K562 (cell line): Measurements from ENCODE around the gene SRP54. TPM values are rescaled to one million over a fixed set of nuclear protein-coding genes. Genes with fewer than 3 reads are reported as not detected.

Experiments
- ARHGAP35 ChIP-seq: fragments of 450-650 bp; IDR thresholded peaks from 2 replicates; pipeline ENCODE4 v1.6.1; 2018; ENCODE audit not compliant: partially characterized antibody
- BRF2 ChIP-seq: IDR thresholded peaks from 3 replicates; pipeline ENCODE4 v1.6.1; 2011; ENCODE audit warnings: borderline replicate concordance, mild to moderate bottlenecking; ENCODE audit not compliant: insufficient read length, insufficient read depth
- CTCF ChIP-seq, 3 experiments: IDR thresholded peaks in 2 of 3; conservative IDR thresholded peaks in 1 of 3; 2 replicates each; pipeline ENCODE4 v1.5.1; 2011 to 2012; ENCODE audit warnings: low read length in 3 of 3, mild to moderate bottlenecking in 3 of 3, control low read depth in 2 of 3, improper control_type of control experiment in 1 of 3, inconsistent platforms in 1 of 3, low read depth in 1 of 3, mixed read lengths in 1 of 3, moderate library complexity in 1 of 3; ENCODE audit not compliant: insufficient read depth in 2 of 3
- E4F1 ChIP-seq: fragments of 250-450 bp; sonication (Bioruptor Pico); IDR thresholded peaks from 2 replicates; pipeline ENCODE4 v1.5.0; 2021; ENCODE audit warnings: mild to moderate bottlenecking, borderline replicate concordance
- FOXK1 ChIP-seq: sonication (generic); formaldehyde crosslinking; IDR thresholded peaks from 2 replicates; pipeline ENCODE4 v1.8.0; 2022; ENCODE audit warnings: missing genetic modification reagents, mild to moderate bottlenecking, borderline replicate concordance
- GTF2A2 ChIP-seq: IDR thresholded peaks from 2 replicates; pipeline ENCODE4 v1.6.1; 2016; ENCODE audit warnings: mild to moderate bottlenecking, missing genetic modification characterization, missing compliant biosample characterization
- HMGN3 ChIP-seq: IDR thresholded peaks from 2 replicates; pipeline ENCODE4 v1.6.1; 2011; ENCODE audit warnings: borderline replicate concordance, low read depth, mild to moderate bottlenecking, mixed read lengths, low read length; ENCODE audit not compliant: insufficient read length; ENCODE audit errors: extremely low read depth
- HMGXB4 ChIP-seq: sonication (generic); formaldehyde crosslinking; IDR thresholded peaks from 2 replicates; pipeline ENCODE4 v1.8.1; 2023; ENCODE audit warnings: mild to moderate bottlenecking, missing genetic modification reagents
- SAFB2 ChIP-seq: fragments of 200-400 bp; formaldehyde crosslinking; IDR thresholded peaks from 2 replicates; pipeline ENCODE4 v1.6.1; 2018; ENCODE audit warnings: borderline replicate concordance, low read length, low read depth, moderate library complexity; ENCODE audit not compliant: severe bottlenecking
- ZBED1 ChIP-seq: IDR thresholded peaks from 2 replicates; pipeline ENCODE4 v1.6.1; 2014
- ZMIZ1 ChIP-seq, 2 experiments: fragments of 150-350 bp in 1 of 2; IDR thresholded peaks; 2 replicates each; pipeline ENCODE4 v1.6.1; 2012 to 2016; ENCODE audit warnings: low read depth in 2 of 2, low read length in 2 of 2, mild to moderate bottlenecking in 1 of 2, moderate library complexity in 1 of 2
- polyA plus RNA-seq, 8 experiments: library from polyadenylated mRNA; depleted of rRNA in 4 of 8; stranded (reverse) in 5 of 8; unstranded in 3 of 8; fragments of >200 nt; fragmentation: Nextera tagmentation in 2 of 8; fragmentation: Illumina TruSeq in 1 of 8; extraction: Ambion mirVana in 2 of 8; extraction: Trizol in 1 of 8; gene quantifications; 2 replicates each; pipeline versions ENCODE4 v1.2.1 to v1.2.3, GENCODE V29; 2011 to 2014; ENCODE audit warnings: inconsistent platforms in 1 of 8, missing spikeins in 1 of 8
- total RNA-seq, 7 experiments: library from RNA; depleted of rRNA in 6 of 7; stranded (reverse); fragments of >200 nt in 6 of 7; fragmentation: Illumina TruSeq in 2 of 7; extraction: Trizol in 2 of 7; gene quantifications; 2 replicates each; pipeline versions ENCODE4 v1.2.1 to v1.2.3, GENCODE V29; 2011 to 2021; ENCODE audit warnings: low replicate concordance in 1 of 7

Gene SRP54
- total and polyA plus RNA-seq, 9 of the 15 experiments (the other 6 are each of a cell fraction or from before 2014, with no cell fraction given), result 28.6 to 69.8 (median 51.7) TPM

- no peak for TF ChIP-seq BRF2
- TF ChIP-seq HMGXB4 (CRISPR knock-in tag), result no peak
- TF ChIP-seq HMGN3, result peak; percentile 69
- TF ChIP-seq CTCF (IDR thresholded peaks at IDR 0.05 in 2 of 3, conservative IDR thresholded peaks at IDR 0.05 in 1 of 3; ENCODE audit: insufficient read depth in 2 of 3, low read depth in 1 of 3, low read length in 3 of 3), result peak in 1 of 3 experiments; percentile 35; a peak in 2 of 6 replicates
- TF ChIP-seq SAFB2, result no peak
- TF ChIP-seq ARHGAP35, result no peak
- 0 out of 4 replicates have a peak, but pooled peaks of 1 of the 2 experiments have one; percentile 26 for TF ChIP-seq ZMIZ1 (IDR thresholded peaks at IDR 0.05; ENCODE audit: low read depth in 2 of 2, low read length in 2 of 2)
- no peak for TF ChIP-seq E4F1 (CRISPR knock-in tag)
- TF ChIP-seq ZBED1, result no peak
- TF ChIP-seq FOXK1 (CRISPR knock-in tag), result peak; percentile 60; the same call in 1 of the 2 replicates
- no peak for TF ChIP-seq GTF2A2 (tag)
Measured at GRCh38 chr14:34982421-34983147, at the start of gene SRP54 (continued).
